IMR-90 (cell line): ENCODE measurements around the gene MRPL20.

Experiments used
- MAFK ChIP-seq: IDR thresholded peaks from 2 replicates; pipeline ENCODE4 v1.6.1; 2012; ENCODE audit warnings: low read depth, low read length, improper control_type of control experiment
- MAZ ChIP-seq: IDR thresholded peaks from 2 replicates; pipeline ENCODE4 v1.6.1; 2012; ENCODE audit warnings: low read depth, mild to moderate bottlenecking, low read length, improper control_type of control experiment, moderate library complexity, borderline replicate concordance
- TF ChIP-seq, protein P1 (sequence below): conservative IDR thresholded peaks from 2 replicates; pipeline ENCODE4 v1.5.1; 2012; ENCODE audit warnings: mild to moderate bottlenecking, low read depth, low read length, improper control_type of control experiment

GRCh38 chr1:1426496-1427105 is 19.5 kb upstream of the MRPL20 start:
- TF ChIP-seq MAZ, result no peak
- TF ChIP-seq, protein P1, sequence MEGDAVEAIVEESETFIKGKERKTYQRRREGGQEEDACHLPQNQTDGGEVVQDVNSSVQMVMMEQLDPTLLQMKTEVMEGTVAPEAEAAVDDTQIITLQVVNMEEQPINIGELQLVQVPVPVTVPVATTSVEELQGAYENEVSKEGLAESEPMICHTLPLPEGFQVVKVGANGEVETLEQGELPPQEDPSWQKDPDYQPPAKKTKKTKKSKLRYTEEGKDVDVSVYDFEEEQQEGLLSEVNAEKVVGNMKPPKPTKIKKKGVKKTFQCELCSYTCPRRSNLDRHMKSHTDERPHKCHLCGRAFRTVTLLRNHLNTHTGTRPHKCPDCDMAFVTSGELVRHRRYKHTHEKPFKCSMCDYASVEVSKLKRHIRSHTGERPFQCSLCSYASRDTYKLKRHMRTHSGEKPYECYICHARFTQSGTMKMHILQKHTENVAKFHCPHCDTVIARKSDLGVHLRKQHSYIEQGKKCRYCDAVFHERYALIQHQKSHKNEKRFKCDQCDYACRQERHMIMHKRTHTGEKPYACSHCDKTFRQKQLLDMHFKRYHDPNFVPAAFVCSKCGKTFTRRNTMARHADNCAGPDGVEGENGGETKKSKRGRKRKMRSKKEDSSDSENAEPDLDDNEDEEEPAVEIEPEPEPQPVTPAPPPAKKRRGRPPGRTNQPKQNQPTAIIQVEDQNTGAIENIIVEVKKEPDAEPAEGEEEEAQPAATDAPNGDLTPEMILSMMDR, result no peak
- no peak for TF ChIP-seq MAFK
